Measurements from ENCODE around the gene ANKRD6.

The ANKRD6 gene

DNA sequence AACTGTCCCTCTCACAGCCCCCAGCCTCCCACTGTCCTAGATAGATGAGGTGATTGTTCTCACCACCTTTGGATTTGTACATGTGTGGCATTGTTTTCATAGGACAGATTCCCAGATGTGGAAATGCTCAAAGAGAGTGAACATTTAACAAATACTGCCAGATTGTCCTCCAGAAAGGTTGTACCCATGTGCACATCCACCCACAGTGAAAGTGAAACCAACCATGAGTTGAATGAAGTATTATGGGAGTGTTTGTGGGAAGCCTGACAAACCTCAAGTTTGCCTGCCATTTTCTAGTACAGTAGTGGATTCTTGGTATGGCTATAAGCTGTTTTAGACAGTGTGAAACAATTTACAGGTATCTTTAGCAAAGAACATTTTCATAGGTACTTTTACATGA, 42.7 kb downstream of the ANKRD6 start:
- DNase-seq: no peak

- no peak for DNase-seq
These were observed 46.9 kb downstream of the ANKRD6 start for GRCh38 chr6:89479897-89480296.

- DNase-seq: no peak
These were observed 48.7 kb downstream of the ANKRD6 start for GRCh38 chr6:89481695-89482094.

GRCh38 chr6:89482126-89482525, 49.2 kb downstream of the ANKRD6 start:
- DNase-seq: no peak

- peak; percentile 24 for DNase-seq
These were observed 50.3 kb downstream of the ANKRD6 start for GRCh38 chr6:89483111-89483720.

GRCh38 chr6:89485320-89485719, 52.4 kb downstream of the ANKRD6 start:
- DNase-seq: no peak

GRCh38 chr6:89487864-89488263, 54.9 kb downstream of the ANKRD6 start:
- peak; percentile 44 for DNase-seq

GRCh38 chr6:89488438-89488837, 55.5 kb downstream of the ANKRD6 start:
- no peak for DNase-seq

GRCh38 chr6:89489078-89489477, 56.1 kb downstream of the ANKRD6 start:
- no peak for DNase-seq

- peak; percentile 31 for DNase-seq
These were observed 59.2 kb downstream of the ANKRD6 start for GRCh38 chr6:89492025-89492640.

GRCh38 chr6:89494131-89494793, 61.3 kb downstream of the ANKRD6 start:
- DNase-seq: no peak

DNA sequence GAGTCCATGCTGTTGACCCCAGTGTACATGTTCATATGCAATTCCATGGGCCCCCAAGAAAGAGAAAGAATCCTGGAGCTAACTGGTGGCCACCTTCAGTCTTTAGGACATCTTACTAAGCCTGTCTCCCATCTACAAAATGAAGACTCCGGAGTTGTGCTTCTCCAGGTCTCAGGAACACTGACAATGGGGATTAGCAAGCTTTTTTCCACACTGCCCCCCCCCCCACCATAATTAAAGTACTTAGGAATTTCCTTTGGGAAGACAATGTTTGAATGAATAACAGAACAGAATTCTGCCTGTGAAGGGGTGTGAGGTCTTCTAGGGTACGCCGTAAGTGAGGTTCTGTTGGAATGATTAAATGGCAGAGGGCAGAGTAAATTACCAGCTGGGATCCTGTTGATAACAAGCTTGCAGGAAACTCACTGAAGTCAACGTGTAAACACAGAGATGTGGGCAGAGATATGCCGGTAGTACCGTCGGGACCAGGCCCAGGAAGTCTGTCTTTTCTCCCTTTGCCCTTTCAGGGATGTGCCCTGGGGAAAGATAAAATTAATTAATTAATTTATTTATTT, 63.1 kb downstream of the ANKRD6 start:
- DNase-seq: no peak

DNA sequence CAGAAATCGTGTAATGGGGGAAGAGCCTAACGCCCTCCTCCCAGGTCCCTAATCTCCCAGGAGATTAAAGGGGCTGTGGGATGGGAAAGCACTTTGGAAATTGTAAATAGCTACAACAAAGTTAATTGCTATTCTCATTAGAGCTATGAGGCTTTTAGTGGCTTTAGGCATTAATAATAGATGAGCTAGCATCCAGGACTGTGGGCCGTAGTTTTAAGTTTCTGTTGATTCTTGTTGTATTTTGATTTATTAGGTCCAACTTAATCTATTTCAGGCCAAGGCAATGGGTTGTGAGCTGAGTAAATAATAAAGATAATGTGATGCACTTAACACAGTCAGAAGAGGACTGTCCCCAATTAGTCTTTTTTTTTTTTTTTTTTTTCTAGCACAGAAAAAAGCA, 67.7 kb downstream of the ANKRD6 start:
- DNase-seq: no peak

DNA sequence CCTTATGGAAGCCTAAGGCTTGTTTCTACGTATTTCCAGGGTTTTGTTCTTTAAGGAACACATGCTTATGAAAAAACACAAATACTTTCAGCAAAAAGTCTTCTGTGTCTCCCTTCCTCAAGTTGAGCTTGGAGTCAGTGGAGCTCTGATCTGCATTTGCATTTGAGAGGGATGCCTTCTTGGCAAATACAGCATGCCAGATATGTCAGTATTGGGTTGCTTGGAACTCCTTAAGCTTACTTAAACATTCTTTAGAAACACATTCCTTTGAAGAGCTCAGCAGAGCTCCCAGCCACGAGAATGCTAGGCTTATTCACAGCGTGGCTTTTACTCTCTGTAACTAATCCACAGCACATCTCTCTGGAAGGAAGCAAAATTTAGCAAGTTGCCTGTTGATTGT, 68.3 kb downstream of the ANKRD6 start:
- no peak for DNase-seq

DNA sequence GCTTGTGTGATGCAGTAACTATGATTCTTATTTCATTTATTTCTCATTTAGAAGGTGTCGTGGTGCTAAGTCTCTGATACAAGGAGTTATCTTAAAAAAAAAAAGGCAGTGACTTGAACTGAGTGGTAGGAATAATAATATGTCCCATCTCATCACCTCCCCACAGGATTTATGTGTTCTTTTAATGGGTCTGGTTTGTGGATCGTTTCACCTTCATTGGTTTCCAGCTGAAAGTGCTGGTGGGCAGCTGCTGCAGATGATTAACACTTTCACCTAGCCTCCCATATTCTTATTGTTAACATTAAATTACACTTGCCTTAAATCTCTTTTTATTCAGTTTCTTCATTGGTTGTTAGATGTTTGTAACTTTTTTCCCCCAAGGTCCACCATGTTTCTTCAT, 68.8 kb downstream of the ANKRD6 start:
- no peak for DNase-seq

DNA sequence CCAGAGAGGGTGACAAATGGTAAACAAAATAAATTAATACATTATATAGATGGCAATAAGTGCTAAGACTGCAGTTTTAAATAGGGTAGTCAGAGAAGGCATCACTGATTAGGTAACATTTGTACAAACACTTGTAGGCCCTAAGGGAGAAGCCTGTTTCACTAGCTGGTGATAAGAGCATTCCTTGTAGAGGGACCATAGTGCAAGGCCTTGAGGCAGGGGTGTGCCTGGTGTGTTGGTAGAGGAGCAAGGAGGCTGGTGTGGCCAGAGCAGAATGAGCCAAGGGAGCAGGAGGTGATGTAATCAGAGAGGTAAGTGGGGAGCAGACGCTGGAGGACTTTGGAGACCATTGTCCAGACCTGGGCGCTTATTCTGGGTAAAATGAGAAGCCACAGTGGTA, 70.7 kb downstream of the ANKRD6 start:
- DNase-seq: no peak

DNA sequence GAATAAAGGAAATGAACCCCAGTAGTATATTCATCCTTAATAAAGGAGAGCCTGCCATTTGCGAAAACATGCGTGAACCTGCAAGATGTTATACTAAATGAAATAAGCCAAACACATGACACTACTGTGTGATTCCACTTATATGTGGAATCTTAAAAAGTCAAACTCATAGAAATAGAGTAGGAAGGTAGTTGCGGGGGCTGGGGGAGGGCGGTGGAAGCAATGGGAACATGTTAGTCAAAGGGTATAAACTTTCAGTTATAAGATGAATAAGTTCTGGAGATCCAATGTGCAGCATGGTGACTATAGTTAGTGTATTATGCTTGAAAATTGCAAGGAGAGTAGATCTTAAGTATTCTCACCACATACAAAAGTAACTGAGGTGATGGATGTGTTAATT, 72.9 kb downstream of the ANKRD6 start:
- DNase-seq: no peak

- DNase-seq: no peak
These were observed 74.0 kb downstream of the ANKRD6 start for GRCh38 chr6:89506716-89507617.

- peak; percentile 12 for DNase-seq
These were observed 76.0 kb downstream of the ANKRD6 start for GRCh38 chr6:89508755-89509563.

GRCh38 chr6:89509777-89510281, 76.9 kb downstream of the ANKRD6 start:
- DNase-seq: peak; percentile 22

DNA sequence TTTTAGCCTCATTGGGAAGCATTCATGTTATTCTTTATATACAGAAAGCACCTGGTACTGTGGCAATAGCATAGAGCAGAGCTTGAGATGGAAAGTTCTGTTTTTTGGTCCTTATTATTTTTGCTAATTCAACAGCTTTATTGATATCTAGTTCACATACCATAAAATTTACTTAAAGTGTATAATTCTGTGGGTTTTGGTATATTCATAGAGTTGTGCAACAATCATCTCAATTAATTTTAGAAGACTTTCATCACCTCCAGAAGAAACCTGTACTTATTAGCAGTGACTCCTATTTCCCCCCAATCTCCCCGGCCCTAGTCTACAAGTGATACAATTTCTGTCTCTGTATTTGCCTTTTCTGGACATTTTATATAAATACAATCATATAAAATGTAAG, 77.4 kb downstream of the ANKRD6 start:
- DNase-seq: no peak

Data from NCI-H510A (cell line).